Epithelial cell of esophagus (primary cell): ENCODE results near the gene CD74.
A peak's percentile ranks its signal among the peaks of the same experiment; 100 is the strongest.
"Not testable (repeated sequence)": the region's sequence is repeated elsewhere in the genome, so short reads cannot be mapped to it uniquely, and the experiment has no call there.

Experiments used
- DNase-seq: peaks from one replicate; pipeline ENCODE4 v3.0.0; 2010; ENCODE audit warnings: low read depth
- H3K4me3 ChIP-seq: 2 replicates; pipeline ENCODE4 v1.5.1; 2011; ENCODE audit warnings: mild to moderate bottlenecking, low read length, control low read depth
- TF ChIP-seq, protein P1 (sequence below): IDR thresholded peaks from 2 replicates; pipeline ENCODE4 v1.5.1; 2011; ENCODE audit warnings: low read depth, mild to moderate bottlenecking, low read length, control low read depth, inconsistent platforms; ENCODE audit not compliant: insufficient read depth; ENCODE audit errors: missing control alignments

Gene CD74

DNA sequence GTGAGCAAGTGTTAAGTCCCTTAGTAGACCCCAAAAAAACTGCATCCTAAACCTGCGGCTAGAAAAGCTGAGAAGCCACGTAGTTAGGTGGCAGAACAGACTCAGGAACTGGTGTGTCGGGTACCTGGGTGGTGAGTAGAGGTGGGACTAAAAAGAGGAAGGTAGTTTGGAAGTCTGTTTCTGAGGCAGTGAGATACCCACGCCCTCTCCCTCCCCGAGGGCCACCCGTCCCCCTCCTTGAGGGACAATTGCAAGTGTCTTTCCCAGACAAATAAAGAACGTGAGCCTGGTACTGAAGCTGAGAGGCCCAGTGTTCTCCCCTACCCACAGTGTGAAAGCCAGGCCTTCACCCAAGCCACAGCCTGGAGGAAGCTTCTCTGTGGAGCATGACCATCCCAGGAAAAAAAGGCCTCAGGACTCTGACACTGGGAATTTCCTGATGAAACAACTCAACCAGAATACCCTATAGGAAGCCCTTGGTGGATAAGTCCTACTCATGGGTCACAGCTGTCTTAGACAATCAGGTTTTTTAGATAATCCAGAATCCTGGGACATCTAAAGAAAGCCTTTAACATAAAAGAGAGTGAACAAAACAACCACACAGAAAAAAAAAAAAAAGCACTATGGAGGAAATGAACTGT is 7.0 kb upstream of the CD74 start:
- DNase-seq = no peak
- TF ChIP-seq, protein P1, sequence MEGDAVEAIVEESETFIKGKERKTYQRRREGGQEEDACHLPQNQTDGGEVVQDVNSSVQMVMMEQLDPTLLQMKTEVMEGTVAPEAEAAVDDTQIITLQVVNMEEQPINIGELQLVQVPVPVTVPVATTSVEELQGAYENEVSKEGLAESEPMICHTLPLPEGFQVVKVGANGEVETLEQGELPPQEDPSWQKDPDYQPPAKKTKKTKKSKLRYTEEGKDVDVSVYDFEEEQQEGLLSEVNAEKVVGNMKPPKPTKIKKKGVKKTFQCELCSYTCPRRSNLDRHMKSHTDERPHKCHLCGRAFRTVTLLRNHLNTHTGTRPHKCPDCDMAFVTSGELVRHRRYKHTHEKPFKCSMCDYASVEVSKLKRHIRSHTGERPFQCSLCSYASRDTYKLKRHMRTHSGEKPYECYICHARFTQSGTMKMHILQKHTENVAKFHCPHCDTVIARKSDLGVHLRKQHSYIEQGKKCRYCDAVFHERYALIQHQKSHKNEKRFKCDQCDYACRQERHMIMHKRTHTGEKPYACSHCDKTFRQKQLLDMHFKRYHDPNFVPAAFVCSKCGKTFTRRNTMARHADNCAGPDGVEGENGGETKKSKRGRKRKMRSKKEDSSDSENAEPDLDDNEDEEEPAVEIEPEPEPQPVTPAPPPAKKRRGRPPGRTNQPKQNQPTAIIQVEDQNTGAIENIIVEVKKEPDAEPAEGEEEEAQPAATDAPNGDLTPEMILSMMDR = no peak
- no peak overlapping the region for H3K4me3 ChIP-seq

DNA sequence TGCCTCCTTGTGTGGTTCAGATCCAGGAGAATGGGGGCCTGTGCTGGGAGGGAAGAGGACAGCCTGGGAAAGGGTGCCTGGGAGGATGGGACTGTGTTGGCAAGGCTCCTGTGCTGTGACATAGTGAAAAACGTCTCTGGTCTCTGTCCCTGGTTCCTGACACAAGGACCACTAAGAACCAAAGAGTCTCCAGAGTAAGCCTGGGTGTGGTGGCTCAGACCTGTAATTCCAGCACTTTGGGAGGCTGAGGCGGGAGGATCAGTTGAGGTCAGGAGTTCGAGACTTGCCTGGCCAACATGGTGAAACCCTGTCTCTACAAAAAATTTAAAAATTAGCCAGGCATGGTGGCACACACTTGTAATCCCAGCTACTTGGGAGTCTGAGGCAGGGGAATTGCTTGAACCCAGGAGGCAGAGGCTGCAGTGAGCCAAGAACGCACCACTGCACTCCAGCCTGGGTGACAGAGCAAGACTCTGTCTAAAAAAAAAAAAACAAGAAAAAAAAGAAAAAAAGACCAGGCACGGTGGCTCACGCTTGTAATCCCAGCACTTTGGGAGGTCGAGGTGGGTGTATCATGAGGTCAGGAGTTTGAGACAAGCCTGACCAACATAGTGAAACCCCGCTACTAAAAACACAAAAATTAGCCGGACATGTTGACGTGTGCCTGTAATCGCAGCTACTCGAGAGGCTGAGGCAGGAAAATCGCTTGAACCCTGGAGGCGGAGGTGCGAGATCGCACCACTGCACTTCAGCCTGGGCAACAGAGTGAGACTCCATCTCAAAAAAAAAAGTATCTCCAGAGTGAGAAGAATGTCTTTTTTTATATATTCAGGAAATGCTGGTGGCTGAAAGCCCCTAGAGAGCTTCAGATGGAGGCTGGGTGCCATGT is 1.4 kb upstream of the CD74 start:
- DNase-seq = not testable (repeated sequence)

DNA sequence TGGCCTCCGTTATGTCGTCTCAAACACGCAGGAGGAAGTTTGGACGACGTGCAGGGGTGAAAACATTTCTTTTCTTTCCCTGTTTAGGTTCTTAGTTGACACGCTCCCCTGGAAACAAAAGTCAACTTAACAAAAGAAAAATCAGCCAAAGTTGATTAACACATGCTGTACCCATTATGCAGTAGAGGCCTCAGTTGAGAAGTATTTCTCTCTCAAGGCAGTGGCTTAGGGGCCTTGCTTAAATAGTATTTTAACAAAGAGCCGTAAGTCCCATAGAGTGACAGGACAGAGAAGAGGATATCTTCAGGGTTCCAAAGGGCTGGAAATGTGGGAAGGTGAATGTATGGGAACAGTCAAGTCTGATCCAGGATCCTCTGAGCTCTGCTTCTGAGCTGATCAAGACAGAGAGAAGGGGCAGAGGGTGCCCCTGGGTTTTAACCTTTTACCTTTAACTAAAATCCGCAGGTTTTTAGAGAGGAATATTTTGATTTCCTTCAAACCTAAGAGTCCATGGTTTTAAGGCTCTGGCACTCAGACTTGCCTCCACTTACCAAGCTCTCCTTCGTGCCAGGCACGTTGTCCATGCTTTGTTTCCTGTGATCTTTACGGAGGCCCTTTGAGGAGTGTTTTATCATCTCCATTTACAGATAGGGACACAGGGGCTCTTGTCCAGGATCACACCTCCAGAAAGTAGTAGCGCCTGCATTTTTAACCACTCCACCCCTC is 629 bp upstream of the CD74 start:
- H3K4me3 ChIP-seq = no peak overlapping the region
- TF ChIP-seq, protein P1 = no peak
- no peak for DNase-seq

More for the DNA sequence above, 1.4 kb upstream of the CD74 start:
- H3K4me3 ChIP-seq = not testable (repeated sequence)

DNA sequence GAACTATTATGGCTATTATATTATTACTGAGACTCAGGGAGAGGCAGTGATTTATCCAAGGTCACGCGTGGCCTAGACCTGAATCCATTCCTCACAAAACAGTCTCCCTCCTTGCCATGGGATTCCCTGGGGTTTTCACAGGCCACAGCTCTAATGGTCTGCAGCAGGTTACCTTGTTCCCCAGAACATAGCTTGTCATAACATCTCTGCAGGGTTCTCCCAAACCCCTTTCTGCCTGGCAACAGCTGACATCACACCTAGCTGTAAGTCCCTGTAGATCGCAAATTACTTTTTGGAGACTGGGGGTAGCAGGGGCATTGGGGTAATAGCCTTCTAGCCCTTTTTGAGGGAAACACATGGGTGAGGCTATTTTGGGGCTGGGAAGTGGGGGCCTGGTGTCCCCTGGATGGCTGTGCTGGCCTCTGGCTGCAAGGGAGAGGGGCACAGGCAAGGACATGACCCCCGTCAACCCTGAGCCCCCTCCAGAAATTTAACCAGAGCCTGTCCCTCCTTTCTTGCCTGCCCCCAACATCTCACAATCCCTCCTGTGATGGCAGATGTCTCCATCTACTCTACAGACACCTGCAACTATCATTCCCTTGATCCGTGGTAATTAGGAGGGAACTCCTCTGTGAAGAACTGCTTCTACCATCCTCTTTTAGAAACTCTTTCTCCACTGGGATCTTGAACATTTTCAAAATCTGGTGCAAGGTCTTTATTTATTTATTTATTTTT is 1.3 kb downstream of the CD74 start:
- peak; percentile 49 for DNase-seq
- no peak overlapping the region for H3K4me3 ChIP-seq
- TF ChIP-seq, protein P1 = no peak

DNA sequence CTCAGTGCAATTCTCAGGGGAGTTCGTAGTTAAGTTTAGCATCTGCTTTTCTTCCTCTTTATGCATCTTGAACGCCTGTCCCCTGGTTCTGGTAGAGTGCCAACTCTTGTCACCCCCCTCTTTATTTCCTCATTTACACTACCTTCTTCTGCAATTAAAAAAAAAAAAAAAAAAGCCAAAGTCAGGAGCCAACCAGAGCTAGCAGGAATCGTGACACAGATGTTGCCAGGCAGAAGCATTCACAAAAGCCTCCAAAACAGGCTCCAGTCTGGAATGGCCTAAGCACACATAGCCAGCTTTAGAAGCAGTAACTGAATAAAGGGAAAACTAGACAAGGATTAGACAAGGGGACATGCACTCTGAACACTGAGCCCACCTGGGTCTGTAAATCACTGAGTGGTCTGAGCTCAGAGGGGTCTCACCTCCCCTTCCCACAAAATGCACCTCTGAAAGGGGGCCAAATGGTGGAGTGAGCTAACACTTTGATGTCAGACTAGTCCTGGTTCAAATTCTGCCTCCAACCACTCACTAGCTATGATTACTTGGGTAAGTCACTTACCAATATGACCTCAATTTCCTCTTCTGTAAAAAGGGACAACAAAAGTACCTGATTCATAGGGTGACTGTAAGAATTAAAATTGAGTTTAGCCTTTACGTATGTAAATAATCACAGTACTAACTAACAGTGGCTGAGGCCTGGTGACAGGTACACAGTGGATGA is 2.0 kb downstream of the CD74 start:
- TF ChIP-seq, protein P1 = no peak
- DNase-seq = peak; percentile 84

DNA sequence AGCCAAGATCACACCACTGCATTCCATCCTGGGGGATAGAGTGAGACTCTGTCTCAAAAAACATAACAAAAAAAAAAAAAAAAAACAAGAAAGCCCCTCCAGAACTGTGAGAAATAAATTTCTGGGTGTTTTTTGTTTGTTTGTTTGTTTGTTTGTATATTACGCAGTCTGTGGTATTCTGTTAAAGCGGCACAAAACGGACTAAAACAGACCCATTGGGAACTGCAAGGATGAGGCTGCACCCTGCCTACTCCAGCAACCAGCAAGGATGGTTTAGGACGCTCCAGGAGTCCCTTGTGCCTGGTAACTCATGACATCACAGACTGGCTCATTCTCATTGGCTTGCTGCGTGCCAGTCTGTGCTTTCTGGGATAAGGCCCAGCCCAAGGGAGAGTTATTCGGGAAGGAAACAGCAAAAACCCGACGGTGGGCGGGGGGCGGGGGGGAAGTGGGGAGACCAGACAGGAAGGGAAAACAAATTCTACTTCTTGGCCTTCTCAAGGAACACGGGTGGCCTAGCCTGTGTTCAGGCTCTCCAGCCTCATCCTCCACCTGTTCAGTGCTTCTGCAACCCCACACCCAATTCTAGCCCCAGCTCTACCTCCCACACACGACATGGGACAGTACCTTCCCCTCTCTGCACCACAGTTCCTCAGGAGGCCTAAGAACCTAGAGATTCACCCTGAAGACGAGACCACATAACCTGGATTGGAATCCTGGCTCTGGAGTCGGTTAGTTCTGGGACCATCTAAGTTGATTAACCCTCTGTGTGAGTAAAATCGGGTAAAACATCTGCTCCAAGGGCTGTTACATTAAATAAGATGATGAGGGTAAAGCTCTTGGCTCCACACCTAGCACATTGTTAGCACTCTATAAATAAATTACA is 2.8 kb downstream of the CD74 start:
- peak; percentile 91 for DNase-seq
- H3K4me3 ChIP-seq = no peak overlapping the region
- TF ChIP-seq, protein P1 = no peak

More for the DNA sequence above, 2.0 kb downstream of the CD74 start:
- H3K4me3 ChIP-seq = no peak overlapping the region
